Nephron (organoid): ENCODE results near the gene ANGPTL1.
"Not testable (repeated sequence)": the region's sequence is repeated elsewhere in the genome, so short reads cannot be mapped to it uniquely, and the experiment has no call there.

Experiments
- H3K27ac Mint-ChIP-seq, 3 experiments: 2 replicates each; pipeline ENCODE4 v1.8.0; 2020; ENCODE audit warnings: mixed read lengths in 3 of 3, mild to moderate bottlenecking in 2 of 3, moderate library complexity in 1 of 3
- H3K27me3 Mint-ChIP-seq: 2 replicates; pipeline ENCODE4 v1.8.0; 2021; ENCODE audit warnings: low read depth, mild to moderate bottlenecking, moderate library complexity, mixed read lengths
- H3K36me3 Mint-ChIP-seq: 2 replicates; pipeline ENCODE4 v1.8.0; 2020; ENCODE audit warnings: low read depth, mixed read lengths
- H3K4me1 Mint-ChIP-seq: 2 replicates; pipeline ENCODE4 v1.8.0; 2020; ENCODE audit warnings: mixed read lengths
- H3K4me3 Mint-ChIP-seq, 3 experiments: 2 replicates each; pipeline ENCODE4 v1.8.0; 2020; ENCODE audit warnings: mild to moderate bottlenecking in 3 of 3, mixed read lengths in 3 of 3, moderate library complexity in 2 of 3
- H3K9me3 Mint-ChIP-seq: 2 replicates; pipeline ENCODE4 v1.8.0; 2020; ENCODE audit warnings: mixed read lengths
- CTCF ChIP-seq, 3 experiments: fragments of 200-600 bp; sonication (generic); IDR thresholded peaks; one replicate each; pipeline ENCODE4 v1.5.0; 2021; ENCODE audit warnings: antibody characterized with exemption in 3 of 3; ENCODE audit not compliant: unreplicated experiment in 3 of 3

ANGPTL1 gene

DNA sequence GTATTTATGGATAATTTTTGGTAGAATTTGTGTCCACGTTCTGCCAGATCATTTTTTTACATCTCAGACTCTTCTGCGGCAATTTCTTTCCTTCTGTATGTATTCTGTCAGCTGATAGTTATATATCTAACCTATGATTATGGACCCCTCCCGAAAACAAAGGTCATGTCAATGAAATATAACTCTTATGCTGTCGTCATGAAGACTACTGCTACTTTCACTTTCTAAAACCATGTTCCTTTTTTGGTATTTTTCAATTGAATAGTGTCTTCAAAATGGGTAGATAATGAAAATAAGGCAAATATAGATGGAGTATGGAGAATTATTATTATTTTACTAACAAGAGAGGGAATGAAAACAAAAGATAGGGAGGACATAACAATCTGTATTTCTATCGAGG lies 3.2 kb downstream of the ANGPTL1 start:
- peak overlapping the region; percentile 71 to 87 (median 81) for H3K4me3 Mint-ChIP-seq
- H3K27ac Mint-ChIP-seq = peak overlapping the region; percentile 56 to 89 (median 86)
- TF ChIP-seq CTCF (IDR thresholded peaks at IDR 0.05; ENCODE audit: unreplicated experiment in 3 of 3) = no peak

GRCh38 chr1:178864326-178864725 lies 6.6 kb downstream of the ANGPTL1 start:
- H3K27me3 Mint-ChIP-seq = no peaks in the 10 kb centered on the region
- H3K27ac Mint-ChIP-seq = peak overlapping the region in 2 of 3 experiments; percentile 5 to 50
- peaks cover 34% of the 10 kb centered on the region for H3K4me1 Mint-ChIP-seq
- peaks cover 60% of the 10 kb centered on the region for H3K36me3 Mint-ChIP-seq
- TF ChIP-seq CTCF (IDR thresholded peaks at IDR 0.05; ENCODE audit: unreplicated experiment in 3 of 3) = no peak
- no peak overlapping the region for H3K4me3 Mint-ChIP-seq
- no peaks in the 10 kb centered on the region for H3K9me3 Mint-ChIP-seq

More for the DNA sequence above, 3.2 kb downstream of the ANGPTL1 start:
- Mint-ChIP-seq H3K27me3 (no peaks in the 10 kb centered on the region), H3K4me1 (peaks cover 48% of the 10 kb centered on the region), H3K9me3 (no peaks in the 10 kb centered on the region), H3K36me3 (peaks cover 39% of the 10 kb centered on the region)

DNA sequence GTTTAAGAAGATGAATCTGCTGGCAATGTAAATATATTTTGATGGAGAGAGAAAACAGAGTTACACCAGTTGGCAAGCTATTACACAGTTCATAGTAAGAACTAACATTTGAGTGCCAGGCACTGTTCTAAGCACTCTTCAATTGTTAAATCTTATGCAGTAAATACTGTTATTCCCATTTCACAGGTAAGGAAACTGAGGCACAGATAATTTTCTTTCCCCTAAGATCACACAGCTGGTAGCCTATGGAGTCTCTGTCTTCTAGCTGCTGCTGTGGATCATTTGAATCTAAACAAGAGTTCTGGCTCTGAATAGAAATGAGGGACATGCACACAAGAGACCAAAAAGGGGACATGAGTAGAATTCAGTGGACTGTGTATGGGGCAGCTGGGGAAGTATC lies 8.0 kb downstream of the ANGPTL1 start:
- Mint-ChIP-seq H3K36me3 (peaks cover 63% of the 10 kb centered on the region), H3K27ac (no peak overlapping the region), H3K4me3 (no peak overlapping the region), H3K9me3 (no peaks in the 10 kb centered on the region), H3K27me3 (no peaks in the 10 kb centered on the region), H3K4me1 (peaks cover 28% of the 10 kb centered on the region)
- TF ChIP-seq CTCF (IDR thresholded peaks at IDR 0.05; ENCODE audit: unreplicated experiment in 3 of 3) = no peak

DNA sequence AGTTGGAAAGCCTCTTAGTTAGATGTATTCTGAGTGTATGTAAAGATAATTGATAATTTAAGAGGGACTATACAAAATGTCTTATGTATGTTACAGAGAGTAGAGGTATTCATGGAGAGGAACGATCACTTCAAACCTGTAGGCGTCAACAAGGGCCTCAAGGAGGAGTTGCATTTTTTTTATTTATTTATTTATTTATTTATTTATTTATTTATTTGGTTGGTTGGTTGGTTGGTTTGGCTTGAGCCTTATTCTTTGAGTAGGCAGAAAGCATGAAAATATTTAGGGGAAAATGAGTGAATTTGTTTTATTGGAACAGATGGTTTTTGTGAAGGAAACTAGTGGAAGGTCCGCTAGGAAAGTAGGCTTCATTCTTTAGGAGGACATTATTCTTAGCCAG lies 8.5 kb downstream of the ANGPTL1 start:
- H3K27me3 Mint-ChIP-seq = no peaks in the 10 kb centered on the region
- H3K4me1 Mint-ChIP-seq = peaks cover 24% of the 10 kb centered on the region
- H3K4me3 Mint-ChIP-seq = no peak overlapping the region
- peaks cover 59% of the 10 kb centered on the region for H3K36me3 Mint-ChIP-seq
- no peaks in the 10 kb centered on the region for H3K9me3 Mint-ChIP-seq
- TF ChIP-seq CTCF (IDR thresholded peaks at IDR 0.05; ENCODE audit: unreplicated experiment in 3 of 3) = no peak
- H3K27ac Mint-ChIP-seq = no peak overlapping the region

DNA sequence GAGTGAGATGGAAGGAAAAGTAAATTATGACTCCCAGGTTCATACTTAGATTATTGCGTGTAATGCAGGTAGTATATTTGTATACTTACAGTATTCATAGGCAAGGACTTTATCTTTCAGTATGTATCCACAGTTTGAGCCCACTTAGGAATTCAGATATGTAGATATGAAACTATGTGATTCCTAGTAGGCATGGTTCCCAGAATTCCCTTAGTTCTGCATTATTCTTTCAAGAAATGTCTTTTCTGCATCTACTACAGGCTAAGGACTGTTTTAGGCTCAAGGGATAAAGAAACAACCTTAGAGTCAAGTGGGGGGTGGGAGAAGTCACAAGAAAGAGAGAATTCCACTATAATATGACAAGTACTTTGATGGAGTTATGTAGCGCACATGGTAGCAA lies 13.8 kb downstream of the ANGPTL1 start:
- no peaks in the 10 kb centered on the region for H3K9me3 Mint-ChIP-seq
- peaks cover 9% of the 10 kb centered on the region for H3K4me1 Mint-ChIP-seq
- TF ChIP-seq CTCF (IDR thresholded peaks at IDR 0.05; ENCODE audit: unreplicated experiment in 3 of 3) = no peak
- H3K27me3 Mint-ChIP-seq = no peaks in the 10 kb centered on the region
- no peak overlapping the region for H3K4me3 Mint-ChIP-seq
- H3K36me3 Mint-ChIP-seq = peaks cover 25% of the 10 kb centered on the region
- peak overlapping the region in 2 of 3 experiments; percentile 15 to 57 for H3K27ac Mint-ChIP-seq

- no peak for TF ChIP-seq CTCF (IDR thresholded peaks at IDR 0.05; ENCODE audit: unreplicated experiment in 3 of 3)
- Mint-ChIP-seq H3K9me3 (no peaks in the 10 kb centered on the region), H3K36me3 (peaks cover 13% of the 10 kb centered on the region), H3K27ac (peak overlapping the region in 1 of 3 experiments; percentile 34), H3K27me3 (no peaks in the 10 kb centered on the region), H3K4me3 (no peak overlapping the region), H3K4me1 (peaks cover 16% of the 10 kb centered on the region)
Measured at GRCh38 chr1:178849918-178850317, 21.0 kb downstream of the ANGPTL1 start.

GRCh38 chr1:178847919-178848318 lies 23.0 kb downstream of the ANGPTL1 start:
- not testable (repeated sequence) for H3K4me3 Mint-ChIP-seq, H3K9me3 Mint-ChIP-seq, H3K27me3 Mint-ChIP-seq, H3K27ac Mint-ChIP-seq
- Mint-ChIP-seq H3K4me1 (peaks cover 16% of the 10 kb centered on the region), H3K36me3 (peaks cover 16% of the 10 kb centered on the region)
